ENCODE data around the gene ABLIM1.

DNA sequence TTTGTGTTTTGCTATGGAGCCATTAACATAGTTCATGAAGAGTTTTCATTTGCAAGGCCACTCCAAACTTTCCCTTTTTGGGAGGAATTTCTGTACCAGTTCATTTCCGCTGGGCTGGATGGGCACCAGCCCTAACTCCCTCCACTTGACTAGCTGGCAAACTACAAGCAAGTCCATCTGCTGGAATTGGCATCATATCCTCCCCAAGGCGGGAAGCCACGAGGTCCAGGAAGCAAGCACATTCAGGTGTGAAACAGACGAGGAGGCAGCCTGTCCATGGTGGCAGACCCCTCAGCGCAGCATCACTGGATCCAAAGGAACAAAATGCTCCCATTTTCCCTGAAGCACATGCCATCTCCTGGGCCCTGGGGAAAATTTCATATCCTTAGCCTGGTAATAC is 125.8 kb downstream of the ABLIM1 start:
- TF ChIP-seq, protein P1, sequence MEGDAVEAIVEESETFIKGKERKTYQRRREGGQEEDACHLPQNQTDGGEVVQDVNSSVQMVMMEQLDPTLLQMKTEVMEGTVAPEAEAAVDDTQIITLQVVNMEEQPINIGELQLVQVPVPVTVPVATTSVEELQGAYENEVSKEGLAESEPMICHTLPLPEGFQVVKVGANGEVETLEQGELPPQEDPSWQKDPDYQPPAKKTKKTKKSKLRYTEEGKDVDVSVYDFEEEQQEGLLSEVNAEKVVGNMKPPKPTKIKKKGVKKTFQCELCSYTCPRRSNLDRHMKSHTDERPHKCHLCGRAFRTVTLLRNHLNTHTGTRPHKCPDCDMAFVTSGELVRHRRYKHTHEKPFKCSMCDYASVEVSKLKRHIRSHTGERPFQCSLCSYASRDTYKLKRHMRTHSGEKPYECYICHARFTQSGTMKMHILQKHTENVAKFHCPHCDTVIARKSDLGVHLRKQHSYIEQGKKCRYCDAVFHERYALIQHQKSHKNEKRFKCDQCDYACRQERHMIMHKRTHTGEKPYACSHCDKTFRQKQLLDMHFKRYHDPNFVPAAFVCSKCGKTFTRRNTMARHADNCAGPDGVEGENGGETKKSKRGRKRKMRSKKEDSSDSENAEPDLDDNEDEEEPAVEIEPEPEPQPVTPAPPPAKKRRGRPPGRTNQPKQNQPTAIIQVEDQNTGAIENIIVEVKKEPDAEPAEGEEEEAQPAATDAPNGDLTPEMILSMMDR (conservative IDR thresholded peaks at IDR 0.05 in 1 of 2, IDR thresholded peaks at IDR 0.05 in 1 of 2; ENCODE audit: low read depth in 1 of 2, low read length in 2 of 2) = no peak
- no peak for TF ChIP-seq EZH2 (IDR thresholded peaks at IDR 0.05; ENCODE audit: low read length, missing control alignments)

All from fibroblast of lung (primary cell).